Thymus (tissue), 11 donors: ENCODE results near the gene TTC23L. TPM values are rescaled to one million over a fixed set of nuclear protein-coding genes. Genes with fewer than 3 reads are reported as not detected.

ENCODE experiments used
- DNase-seq, 9 donors: peaks; one replicate each; pipeline ENCODE4 v3.0.0-alpha.2; 2013; ENCODE audit warnings: low spot score in 9 of 9, low read depth in 6 of 9, missing footprints in 1 of 9
- H3K27ac ChIP-seq, 2 donors: one replicate each; pipeline ENCODE4 v1.5.1; 2013; ENCODE audit warnings: control low read depth in 1 of 2, low read depth in 1 of 2, low read length in 1 of 2, mild to moderate bottlenecking in 1 of 2, moderate library complexity in 1 of 2
- H3K27me3 ChIP-seq, 2 donors: one replicate each; pipeline ENCODE4 v1.5.1; 2013; ENCODE audit warnings: low read length in 1 of 2; ENCODE audit not compliant: control insufficient read depth in 2 of 2, insufficient read depth in 1 of 2
- H3K36me3 ChIP-seq, 2 donors: one replicate each; pipeline ENCODE4 v1.5.1; 2013; ENCODE audit warnings: low read length in 1 of 2, mild to moderate bottlenecking in 1 of 2, moderate library complexity in 1 of 2; ENCODE audit not compliant: control insufficient read depth in 2 of 2, insufficient read depth in 2 of 2
- H3K4me1 ChIP-seq, 2 donors: one replicate each; pipeline ENCODE4 v1.5.1; 2013; ENCODE audit warnings: low read length in 2 of 2; ENCODE audit not compliant: control insufficient read depth in 2 of 2, insufficient read depth in 2 of 2
- H3K4me3 ChIP-seq, 2 donors: one replicate each; pipeline ENCODE4 v1.5.1; 2013; ENCODE audit warnings: low read length in 2 of 2, control low read depth in 1 of 2, mild to moderate bottlenecking in 1 of 2
- H3K9me3 ChIP-seq, 2 donors: one replicate each; pipeline ENCODE4 v1.5.1; 2013; ENCODE audit warnings: low read length in 1 of 2, mild to moderate bottlenecking in 1 of 2; ENCODE audit not compliant: control insufficient read depth in 2 of 2, insufficient read depth in 1 of 2
- WGBS: extraction: QIAGEN DNeasy Blood & Tissue Kit; methylation state at CpG from one replicate; pipeline ENCODE4 v1.1.7; 2013; 5-methylcytosine and 5-hydroxymethylcytosine counted together
- polyA plus RNA-seq: library from polyadenylated mRNA; stranded (reverse); fragments of 200-250 nt; gene quantifications from one replicate; pipeline ENCODE4 v1.2.3, GENCODE V29; 2013
- total RNA-seq: library from RNA; stranded (reverse); fragments of 120-200 nt; gene quantifications from one replicate; pipeline ENCODE4 v1.2.4, GENCODE V29; 2013
- donor health status: healthy.

Gene TTC23L
- total and polyA plus RNA-seq, 2 donors, result 0.33 to 0.52 TPM

GRCh38 chr5:34870382-34870781 lies 31.4 kb downstream of the TTC23L start:
- H3K27me3 ChIP-seq, result no peaks in the 10 kb centered on the region
- WGBS, result 97% methylated on average over 2 of the region's 2 CpGs
- no peak for DNase-seq
- peaks cover 0 to 2% of the 10 kb centered on the region in 2 donors for H3K4me1 ChIP-seq
- no peaks in the 10 kb centered on the region for H3K36me3 ChIP-seq
- no peak overlapping the region for H3K27ac ChIP-seq
- no peaks in the 10 kb centered on the region for H3K9me3 ChIP-seq
- H3K4me3 ChIP-seq, result no peak overlapping the region

- Histone ChIP-seq H3K9me3 (no peaks in the 10 kb centered on the region), H3K27me3 (no peaks in the 10 kb centered on the region), H3K36me3 (no peaks in the 10 kb centered on the region), H3K27ac (no peak overlapping the region), H3K4me1 (no peaks in the 10 kb centered on the region), H3K4me3 (no peak overlapping the region)
- no peak for DNase-seq
Observed at GRCh38 chr5:34876275-34876674, 37.3 kb downstream of the TTC23L start.

GRCh38 chr5:34881246-34881645 lies 42.3 kb downstream of the TTC23L start:
- Histone ChIP-seq H3K9me3 (no peaks in the 10 kb centered on the region), H3K4me1 (no peaks in the 10 kb centered on the region), H3K27ac (no peak overlapping the region), H3K36me3 (no peaks in the 10 kb centered on the region), H3K4me3 (no peak overlapping the region), H3K27me3 (no peaks in the 10 kb centered on the region)
- no peak for DNase-seq

GRCh38 chr5:34886392-34887119 lies 47.6 kb downstream of the TTC23L start:
- 94% methylated on average over 3 of the region's 3 CpGs for WGBS

GRCh38 chr5:34889394-34889793 lies 50.4 kb downstream of the TTC23L start:
- 98% methylated on average over 1 of the region's 1 CpG for WGBS

More at GRCh38 chr5:34886392-34887119, 47.6 kb downstream of the TTC23L start:
- H3K4me3 ChIP-seq, result no peak overlapping the region
- no peak for DNase-seq
- H3K27ac ChIP-seq, result no peak overlapping the region
- H3K9me3 ChIP-seq, result no peaks in the 10 kb centered on the region
- no peaks in the 10 kb centered on the region for H3K27me3 ChIP-seq
- H3K4me1 ChIP-seq, result no peaks in the 10 kb centered on the region
- H3K36me3 ChIP-seq, result no peaks in the 10 kb centered on the region

GRCh38 chr5:34891981-34892380 lies 53.0 kb downstream of the TTC23L start:
- no peaks in the 10 kb centered on the region for H3K36me3 ChIP-seq
- WGBS, result 95% methylated on average over 5 of the region's 5 CpGs
- H3K4me1 ChIP-seq, result no peaks in the 10 kb centered on the region
- no peaks in the 10 kb centered on the region for H3K27me3 ChIP-seq
- no peak overlapping the region for H3K27ac ChIP-seq
- DNase-seq, result no peak
- no peaks in the 10 kb centered on the region for H3K9me3 ChIP-seq
- H3K4me3 ChIP-seq, result no peak overlapping the region

More at GRCh38 chr5:34889394-34889793, 50.4 kb downstream of the TTC23L start:
- DNase-seq, result no peak
- H3K4me3 ChIP-seq, result no peak overlapping the region
- H3K4me1 ChIP-seq, result no peaks in the 10 kb centered on the region
- no peaks in the 10 kb centered on the region for H3K27me3 ChIP-seq
- H3K36me3 ChIP-seq, result no peaks in the 10 kb centered on the region
- no peaks in the 10 kb centered on the region for H3K9me3 ChIP-seq
- no peak overlapping the region for H3K27ac ChIP-seq

GRCh38 chr5:34892414-34892813 lies 53.5 kb downstream of the TTC23L start:
- no peak for DNase-seq

GRCh38 chr5:34894716-34895115 lies 55.8 kb downstream of the TTC23L start:
- no peak overlapping the region for H3K4me3 ChIP-seq
- 100% methylated on average over 1 of the region's 1 CpG for WGBS
- DNase-seq, result no peak

More at GRCh38 chr5:34892414-34892813, 53.5 kb downstream of the TTC23L start:
- no peak overlapping the region for H3K27ac ChIP-seq
- no peak overlapping the region for H3K4me3 ChIP-seq
- H3K9me3 ChIP-seq, result no peaks in the 10 kb centered on the region
- H3K4me1 ChIP-seq, result no peaks in the 10 kb centered on the region
- WGBS, result 88% methylated on average over 6 of the region's 6 CpGs
- no peaks in the 10 kb centered on the region for H3K36me3 ChIP-seq
- no peaks in the 10 kb centered on the region for H3K27me3 ChIP-seq

GRCh38 chr5:34895641-34896419 lies 56.9 kb downstream of the TTC23L start:
- Histone ChIP-seq H3K4me1 (no peaks in the 10 kb centered on the region), H3K27ac (no peak overlapping the region), H3K4me3 (no peak overlapping the region), H3K27me3 (no peaks in the 10 kb centered on the region), H3K9me3 (no peaks in the 10 kb centered on the region), H3K36me3 (no peaks in the 10 kb centered on the region)
- 95% methylated on average over 2 of the region's 2 CpGs for WGBS
- DNase-seq, result no peak

More at GRCh38 chr5:34894716-34895115, 55.8 kb downstream of the TTC23L start:
- H3K4me1 ChIP-seq, result no peaks in the 10 kb centered on the region
- no peak overlapping the region for H3K27ac ChIP-seq
- no peaks in the 10 kb centered on the region for H3K27me3 ChIP-seq
- H3K9me3 ChIP-seq, result no peaks in the 10 kb centered on the region
- no peaks in the 10 kb centered on the region for H3K36me3 ChIP-seq
